Psoas muscle (tissue), 8 donors: ENCODE results near the gene CLMN. TPM values are rescaled to one million over a fixed set of nuclear protein-coding genes. Genes with fewer than 3 reads are reported as not detected.

Experiments used
- ATAC-seq, 4 donors: fragments of 200-7000 bp; cut with Tn5 transposase; one replicate each; pipeline ENCODE4 v1.9.1; 2020; ENCODE audit warnings: moderate library complexity in 3 of 4, mild to moderate bottlenecking in 2 of 4
- DNase-seq, 2 donors: peaks; one replicate each; pipeline ENCODE4 v3.0.0-alpha.2; 2020
- H3K27ac ChIP-seq: fragments of 200-600 bp; one replicate; pipeline ENCODE4 v1.8.0; 2022
- H3K27me3 ChIP-seq, 3 donors: fragments of 200-600 bp in 1 of 3; one replicate each; pipeline versions ENCODE4 v1.6.1 to v1.8.0; 2013 to 2022; ENCODE audit warnings: low read length in 2 of 3, mild to moderate bottlenecking in 2 of 3, moderate library complexity in 1 of 3; ENCODE audit not compliant: insufficient read depth in 3 of 3
- H3K36me3 ChIP-seq, 2 donors: fragments of 200-600 bp in 1 of 2; one replicate each; pipeline versions ENCODE4 v1.6.1 to v1.8.0; 2013 to 2022; ENCODE audit warnings: low read depth in 1 of 2, mild to moderate bottlenecking in 1 of 2, moderate library complexity in 1 of 2; ENCODE audit not compliant: insufficient read depth in 1 of 2
- H3K4me1 ChIP-seq: fragments of 200-600 bp; one replicate; pipeline ENCODE4 v1.8.0; 2022
- H3K4me3 ChIP-seq: fragments of 200-600 bp; one replicate; pipeline ENCODE4 v1.8.0; 2022; ENCODE audit warnings: mild to moderate bottlenecking
- H3K9me3 ChIP-seq: fragments of 200-600 bp; one replicate; pipeline ENCODE4 v1.8.0; 2022
- WGBS, 3 donors: extraction: QIAGEN DNeasy Blood & Tissue Kit; methylation state at CpG; one replicate each; pipeline versions ENCODE4 v1.1.6 to v1.1.7; 2013; 5-methylcytosine and 5-hydroxymethylcytosine counted together
- intact Hi-C, 2 donors: fragments of 100-400 bp; cut with DNase I; formaldehyde crosslinking; loops; one replicate each; pipeline versions ENCODE4 v1.11.0 to v1.14.2; 2022
- polyA plus RNA-seq, 3 donors: library from polyadenylated mRNA; stranded (reverse); fragments of 200-250 nt; gene quantifications; one replicate each; pipeline ENCODE4 v1.2.3, GENCODE V29; 2013
- total RNA-seq, 4 donors: library from RNA; stranded (reverse); fragmentation: NEBNext Ultra II Directional in 2 of 4; extraction: Animal tissue kit (Norgen Biotek cat#: 25700) in 2 of 4; gene quantifications; one replicate each; pipeline versions ENCODE4 v1.2.1 to v1.2.4, GENCODE V29; 2021 to 2023
- TF ChIP-seq, protein P1 (sequence below): fragments of 200-600 bp; IDR thresholded peaks from one replicate; pipeline ENCODE4 v1.8.0; 2022; ENCODE audit warnings: antibody characterized with exemption
- donor health status: healthy with polysubstance abuse.
- donor health status: DM: no; HTN: no; CAD: no; lungs with moderate emphysema.
- donor health status: Bipolar disorder and iron deficiency.
- donor health status: healthy.
- donor health status: DM: yes; HTN: yes; CAD: no.
- donor health status: DM: no; HTN: no; CAD: no.
- donor health status: DM: no; HTN: no; CAD: no.
- donor health status: DM: yes; HTN: yes; CAD: no.

CLMN gene
- total and polyA plus RNA-seq, 7 donors, result 1.7 to 9.6 (median 3.9) TPM

DNA sequence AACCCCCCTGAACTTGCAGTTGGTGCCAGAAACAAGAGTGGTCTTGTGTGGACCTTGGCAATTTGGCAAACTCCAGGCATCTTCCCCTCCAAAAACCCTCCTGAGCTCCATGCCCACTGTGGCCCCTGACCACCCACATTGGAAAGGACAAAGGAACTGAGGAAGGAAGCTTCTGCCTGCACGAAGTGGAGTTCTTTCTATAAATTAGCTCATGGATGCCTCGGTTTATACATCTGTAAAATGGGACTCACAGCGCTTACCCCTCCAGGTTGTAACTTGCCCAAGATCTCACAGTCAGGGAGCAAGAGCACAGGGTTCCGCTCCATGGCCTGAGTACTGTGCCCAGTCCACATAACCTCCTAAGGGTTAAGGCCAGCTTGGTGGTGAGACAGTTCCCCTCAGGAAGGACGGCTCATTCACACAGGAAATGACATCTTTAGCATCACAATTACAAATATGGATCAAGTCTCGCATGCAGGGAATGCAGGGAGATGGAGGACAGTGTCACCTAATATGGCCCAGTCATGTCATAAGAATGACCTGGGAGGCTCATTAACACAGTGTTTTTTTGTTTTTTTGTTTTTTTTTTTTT, 66.6 kb downstream of the CLMN start:
- intact Hi-C loops, result no loop called here
- no peak for DNase-seq
- 82 to 83% (median 83%) methylated on average over 6 of the region's 6 CpGs for WGBS, 3 donors
- Histone ChIP-seq H3K4me3 (no peak overlapping the region), H3K9me3 (no peaks in the 10 kb centered on the region), H3K27me3 (peaks cover 0 to 1% (median 0%) of the 10 kb centered on the region in 3 donors), H3K27ac (no peak overlapping the region), H3K4me1 (no peaks in the 10 kb centered on the region), H3K36me3 (no peaks in the 10 kb centered on the region)
- no peak for ATAC-seq
- TF ChIP-seq, protein P1, sequence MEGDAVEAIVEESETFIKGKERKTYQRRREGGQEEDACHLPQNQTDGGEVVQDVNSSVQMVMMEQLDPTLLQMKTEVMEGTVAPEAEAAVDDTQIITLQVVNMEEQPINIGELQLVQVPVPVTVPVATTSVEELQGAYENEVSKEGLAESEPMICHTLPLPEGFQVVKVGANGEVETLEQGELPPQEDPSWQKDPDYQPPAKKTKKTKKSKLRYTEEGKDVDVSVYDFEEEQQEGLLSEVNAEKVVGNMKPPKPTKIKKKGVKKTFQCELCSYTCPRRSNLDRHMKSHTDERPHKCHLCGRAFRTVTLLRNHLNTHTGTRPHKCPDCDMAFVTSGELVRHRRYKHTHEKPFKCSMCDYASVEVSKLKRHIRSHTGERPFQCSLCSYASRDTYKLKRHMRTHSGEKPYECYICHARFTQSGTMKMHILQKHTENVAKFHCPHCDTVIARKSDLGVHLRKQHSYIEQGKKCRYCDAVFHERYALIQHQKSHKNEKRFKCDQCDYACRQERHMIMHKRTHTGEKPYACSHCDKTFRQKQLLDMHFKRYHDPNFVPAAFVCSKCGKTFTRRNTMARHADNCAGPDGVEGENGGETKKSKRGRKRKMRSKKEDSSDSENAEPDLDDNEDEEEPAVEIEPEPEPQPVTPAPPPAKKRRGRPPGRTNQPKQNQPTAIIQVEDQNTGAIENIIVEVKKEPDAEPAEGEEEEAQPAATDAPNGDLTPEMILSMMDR, result no peak

DNA sequence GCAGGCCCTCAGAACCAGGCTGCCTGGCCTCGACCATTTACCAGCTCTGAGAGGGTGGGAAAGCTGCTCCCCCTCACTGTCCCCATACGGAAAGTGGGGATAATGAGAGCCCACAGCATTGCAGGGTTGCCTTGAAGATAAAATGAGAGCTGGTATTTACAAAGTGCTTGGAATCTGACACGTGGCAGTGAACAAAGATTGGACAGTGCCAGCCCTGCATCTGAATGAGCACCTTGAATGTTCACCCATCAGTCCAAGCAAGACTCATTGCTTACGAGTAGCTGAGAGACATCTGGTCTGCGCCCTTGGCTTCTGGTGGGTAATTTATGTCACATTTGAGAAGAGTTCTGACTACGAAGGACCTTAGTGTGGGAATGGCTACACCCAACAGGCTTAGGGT, 67.5 kb downstream of the CLMN start:
- ATAC-seq, result no peak
- TF ChIP-seq, protein P1, result no peak
- WGBS, 3 donors, result 92 to 94% (median 93%) methylated on average over 6 of the region's 6 CpGs
- H3K36me3 ChIP-seq, result no peaks in the 10 kb centered on the region
- no peaks in the 10 kb centered on the region for H3K4me1 ChIP-seq
- intact Hi-C loops, result no loop called here
- H3K9me3 ChIP-seq, result no peaks in the 10 kb centered on the region
- no peak overlapping the region for H3K27ac ChIP-seq
- no peak for DNase-seq
- H3K4me3 ChIP-seq, result no peak overlapping the region
- H3K27me3 ChIP-seq, result peaks cover 0 to 1% (median 0%) of the 10 kb centered on the region in 3 donors

DNA sequence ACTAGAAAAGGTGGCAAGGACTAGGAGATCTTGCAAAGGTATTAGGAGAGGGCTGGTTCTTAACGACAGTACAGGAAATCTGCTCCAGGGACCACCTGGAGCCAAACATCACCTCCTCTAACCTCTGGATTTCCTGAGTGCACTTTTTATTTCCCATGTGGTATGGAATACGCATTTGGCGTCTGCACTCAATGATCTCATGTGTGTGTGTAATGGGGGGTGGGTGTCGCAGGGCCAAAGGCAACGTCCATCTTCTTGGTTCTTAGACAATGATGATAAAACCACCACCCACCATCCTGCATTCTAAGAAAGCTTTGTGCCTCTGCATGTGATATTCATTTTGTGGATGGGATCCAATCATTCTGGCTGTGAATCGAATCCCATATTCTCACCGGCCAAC, 68.8 kb downstream of the CLMN start:
- intact Hi-C loops, result no loop called here
- 58 to 72% (median 70%) methylated on average over 7 of the region's 7 CpGs for WGBS, 3 donors
- H3K9me3 ChIP-seq, result no peaks in the 10 kb centered on the region
- H3K27me3 ChIP-seq, result peaks cover 0 to 1% (median 0%) of the 10 kb centered on the region in 3 donors
- no peak overlapping the region for H3K4me3 ChIP-seq
- H3K27ac ChIP-seq, result no peak overlapping the region
- H3K4me1 ChIP-seq, result no peaks in the 10 kb centered on the region
- ATAC-seq (no peak), DNase-seq (no peak)
- H3K36me3 ChIP-seq, result no peaks in the 10 kb centered on the region
- TF ChIP-seq, protein P1, result no peak

DNA sequence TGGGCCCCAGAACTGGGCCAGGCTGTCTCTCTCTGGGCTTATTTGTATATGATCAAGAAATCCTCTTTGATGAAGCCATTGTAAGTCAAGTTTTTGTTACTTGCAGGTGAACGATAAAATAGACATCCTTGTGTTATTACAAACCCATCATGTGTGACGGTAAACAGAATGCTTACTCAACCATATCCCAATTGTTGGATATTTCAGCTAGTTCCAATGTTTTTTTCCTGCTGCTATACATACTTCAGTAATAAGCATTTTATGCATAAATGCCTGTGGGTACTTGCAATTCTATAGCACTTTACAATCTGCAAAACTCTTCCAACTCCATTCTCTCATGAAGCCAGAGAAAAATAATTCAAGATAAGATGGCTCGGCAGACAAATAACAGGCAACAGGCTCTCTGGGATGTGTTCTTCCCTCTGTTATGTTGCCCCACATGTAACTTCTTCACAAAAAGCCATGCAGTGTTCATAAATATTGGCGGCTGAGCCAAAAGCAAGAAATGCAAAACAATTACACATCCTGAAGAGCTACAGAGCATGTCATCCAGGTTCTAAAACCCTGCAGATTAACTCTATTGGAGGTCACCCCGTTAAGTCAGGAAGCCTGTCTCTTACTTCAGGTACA, 69.5 kb downstream of the CLMN start:
- Histone ChIP-seq H3K4me1 (no peaks in the 10 kb centered on the region), H3K36me3 (no peaks in the 10 kb centered on the region), H3K27ac (no peak overlapping the region), H3K4me3 (no peak overlapping the region), H3K27me3 (peaks cover 0 to 1% (median 0%) of the 10 kb centered on the region in 3 donors), H3K9me3 (no peaks in the 10 kb centered on the region)
- no peak for ATAC-seq
- WGBS, 3 donors, result 74 to 82% (median 76%) methylated on average over 5 of the region's 5 CpGs
- TF ChIP-seq, protein P1, result no peak
- DNase-seq, result no peak
- intact Hi-C loops, result no loop called here
